Hepatocyte (in vitro differentiated cells): ENCODE measurements around the gene APOM.

Source experiments
- CTCF ChIP-seq: fragments of 200-600 bp; sonication (generic); IDR thresholded peaks from 2 replicates; pipeline ENCODE4 v1.5.1; 2016; ENCODE audit warnings: antibody characterized with exemption, mild to moderate bottlenecking; ENCODE audit not compliant: poor library complexity
- EZH2 ChIP-seq: fragments of 200-600 bp; sonication (generic); IDR thresholded peaks from 2 replicates; pipeline ENCODE4 v1.6.1; 2016; ENCODE audit warnings: antibody characterized with exemption, mild to moderate bottlenecking, borderline replicate concordance

- TF ChIP-seq CTCF (no peak), EZH2 (no peak)
Observed at GRCh38 chr6:31627690-31628287, 27.9 kb upstream of the APOM start.
